NB4 (cell line): ENCODE results near the gene IWS1.

ENCODE experiments used
- CTCF ChIP-seq: IDR thresholded peaks from one replicate; pipeline ENCODE4 v1.5.1; 2012; ENCODE audit warnings: low read depth, low read length
- POLR2A ChIP-seq: IDR thresholded peaks from 2 replicates; pipeline ENCODE4 v1.6.1; 2011; ENCODE audit warnings: mild to moderate bottlenecking; ENCODE audit not compliant: insufficient read length; ENCODE audit errors: extremely low read depth

DNA sequence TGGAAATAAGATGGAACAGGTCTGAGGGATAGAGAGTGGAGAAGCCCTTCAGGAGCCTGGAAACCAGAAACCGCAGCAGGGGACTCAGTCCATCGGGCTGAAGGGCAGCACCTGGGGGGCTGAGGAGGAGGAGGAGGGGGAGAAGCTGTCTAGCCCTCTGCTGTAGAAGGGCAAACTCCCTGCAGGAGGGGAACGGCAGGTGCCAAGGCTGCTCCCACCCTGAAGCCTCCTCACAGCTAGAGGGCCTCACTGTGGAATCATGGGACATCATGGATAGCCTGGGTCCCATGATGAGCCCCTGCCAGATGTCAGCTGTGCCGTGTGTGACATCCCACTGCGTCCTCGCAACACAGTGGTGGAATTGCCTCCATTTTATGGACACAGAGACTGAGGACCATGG, 9.6 kb upstream of the IWS1 start:
- TF ChIP-seq POLR2A (no peak), CTCF (no peak)
